Adrenal gland (tissue), 5 donors: ENCODE data around the gene CUTC.
A peak's percentile ranks its signal among the peaks of the same experiment; 100 is the strongest.

Experiments used
- POLR2A ChIP-seq, 2 donors: fragments of 450-650 bp; IDR thresholded peaks; one replicate each; pipeline ENCODE4 v1.6.1; 2017; ENCODE audit warnings: antibody characterized with exemption in 2 of 2, mild to moderate bottlenecking in 2 of 2, moderate library complexity in 1 of 2
- TF ChIP-seq, protein P1 (sequence below), 6 experiments: fragments of 450-650 bp in 4 of 6; fragments of 200-600 bp in 2 of 6; sonication (generic) in 1 of 6; IDR thresholded peaks; 1 replicate in 5 of 6; 2 replicates in 1 of 6; pipeline versions ENCODE4 v1.5.1 to v1.8.0; 2016 to 2021; ENCODE audit warnings: antibody characterized with exemption in 6 of 6, mild to moderate bottlenecking in 2 of 6, moderate library complexity in 1 of 6
- donor health status: DM: no; HTN: no; CAD: no.

DNA sequence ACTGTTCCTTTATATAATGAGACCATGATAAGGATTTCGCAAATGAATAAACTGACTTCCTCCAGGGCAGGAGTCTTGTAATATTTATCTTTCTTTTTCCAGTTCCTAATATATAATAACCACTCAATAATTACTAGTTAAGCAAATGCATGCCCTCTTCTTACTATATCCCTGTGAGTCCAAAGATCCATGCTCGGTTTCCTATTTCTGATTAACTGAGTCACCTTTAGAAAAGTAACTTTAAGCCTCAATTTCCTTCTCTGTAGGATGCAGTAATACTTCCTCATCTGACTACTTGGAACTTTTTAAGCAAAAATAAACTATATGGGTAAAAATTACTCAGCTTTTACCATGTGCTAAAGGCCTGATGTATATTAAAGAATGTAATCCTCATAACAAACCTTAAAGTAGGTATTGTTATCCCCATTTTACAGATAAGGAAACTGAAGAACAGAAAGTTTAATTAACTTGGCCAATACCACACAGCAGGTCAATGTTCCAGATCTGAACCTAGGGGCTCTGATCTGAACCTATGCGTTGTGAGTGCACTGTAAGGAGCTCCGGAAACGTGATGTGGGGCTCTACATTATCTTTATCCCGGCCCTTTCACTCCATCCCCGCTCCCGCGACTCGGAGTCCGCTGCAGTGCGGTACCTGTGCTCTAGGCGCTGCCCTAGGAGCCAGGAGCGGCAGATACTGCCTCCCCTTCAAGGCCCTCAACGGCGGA, 565 bp upstream of the CUTC start:
- TF ChIP-seq, protein P1, sequence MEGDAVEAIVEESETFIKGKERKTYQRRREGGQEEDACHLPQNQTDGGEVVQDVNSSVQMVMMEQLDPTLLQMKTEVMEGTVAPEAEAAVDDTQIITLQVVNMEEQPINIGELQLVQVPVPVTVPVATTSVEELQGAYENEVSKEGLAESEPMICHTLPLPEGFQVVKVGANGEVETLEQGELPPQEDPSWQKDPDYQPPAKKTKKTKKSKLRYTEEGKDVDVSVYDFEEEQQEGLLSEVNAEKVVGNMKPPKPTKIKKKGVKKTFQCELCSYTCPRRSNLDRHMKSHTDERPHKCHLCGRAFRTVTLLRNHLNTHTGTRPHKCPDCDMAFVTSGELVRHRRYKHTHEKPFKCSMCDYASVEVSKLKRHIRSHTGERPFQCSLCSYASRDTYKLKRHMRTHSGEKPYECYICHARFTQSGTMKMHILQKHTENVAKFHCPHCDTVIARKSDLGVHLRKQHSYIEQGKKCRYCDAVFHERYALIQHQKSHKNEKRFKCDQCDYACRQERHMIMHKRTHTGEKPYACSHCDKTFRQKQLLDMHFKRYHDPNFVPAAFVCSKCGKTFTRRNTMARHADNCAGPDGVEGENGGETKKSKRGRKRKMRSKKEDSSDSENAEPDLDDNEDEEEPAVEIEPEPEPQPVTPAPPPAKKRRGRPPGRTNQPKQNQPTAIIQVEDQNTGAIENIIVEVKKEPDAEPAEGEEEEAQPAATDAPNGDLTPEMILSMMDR (IDR thresholded peaks at IDR 0.05): peak in 2 of 6 experiments; percentile 10 to 25
- no peak for TF ChIP-seq POLR2A (IDR thresholded peaks at IDR 0.05)
